Keratinocyte (primary cell): ENCODE measurements around the gene B3GNT4. TPM values are rescaled to one million over a fixed set of nuclear protein-coding genes. Genes with fewer than 3 reads are reported as not detected.

Source experiments
- DNase-seq: peaks from one replicate; pipeline ENCODE4 v3.0.0-alpha.2; 2011; ENCODE audit warnings: low read depth, missing footprints, low spot score
- FAIRE-seq: peaks from 2 replicates; lab custom pipeline; 2011; peaks lifted over from hg19 to GRCh38; lab: Jason Lieb, UNC
- H2AFZ ChIP-seq: 2 replicates; pipeline ENCODE4 v1.6.0; 2012; ENCODE audit warnings: low read length, control low read depth, inconsistent platforms; ENCODE audit not compliant: control insufficient read depth
- H3K27ac ChIP-seq: 2 replicates; pipeline ENCODE4 v1.5.1; 2011; ENCODE audit warnings: low read length; ENCODE audit not compliant: control insufficient read depth, insufficient read depth
- H3K27me3 ChIP-seq: 3 replicates; pipeline ENCODE4 v1.6.0; 2011; ENCODE audit warnings: low read length; ENCODE audit not compliant: control insufficient read depth, insufficient read depth; ENCODE audit errors: extremely low read depth
- H3K36me3 ChIP-seq, 2 experiments: 2 replicates in 1 of 2; 3 replicates in 1 of 2; pipeline ENCODE4 v1.5.1; 2011; ENCODE audit warnings: low read length in 2 of 2, mild to moderate bottlenecking in 1 of 2; ENCODE audit not compliant: control insufficient read depth in 2 of 2, insufficient read depth in 2 of 2; ENCODE audit errors: extremely low read depth in 1 of 2
- H3K4me1 ChIP-seq: 3 replicates; pipeline ENCODE4 v1.5.1; 2011; ENCODE audit warnings: low read length; ENCODE audit not compliant: control insufficient read depth, insufficient read depth; ENCODE audit errors: extremely low read depth
- H3K4me2 ChIP-seq: 3 replicates; pipeline ENCODE4 v1.6.0; 2011; ENCODE audit warnings: low read depth, low read length; ENCODE audit not compliant: control insufficient read depth, insufficient read depth; ENCODE audit errors: extremely low read depth
- H3K4me3 ChIP-seq, 3 experiments: fragments of 200-600 bp in 1 of 3; sonication (generic) in 1 of 3; 2 replicates in 2 of 3; 3 replicates in 1 of 3; pipeline ENCODE4 v1.5.1; 2011 to 2016; ENCODE audit warnings: low read length in 3 of 3, mild to moderate bottlenecking in 3 of 3, control low read depth in 2 of 3, inconsistent platforms in 1 of 3, low read depth in 1 of 3, mixed read lengths in 1 of 3, mixed run types in 1 of 3, moderate library complexity in 1 of 3; ENCODE audit not compliant: control insufficient read depth in 2 of 3, insufficient read depth in 2 of 3; ENCODE audit errors: extremely low read depth in 1 of 3
- H3K79me2 ChIP-seq: 2 replicates; pipeline ENCODE4 v1.6.0; 2012; ENCODE audit warnings: low read length; ENCODE audit not compliant: control insufficient read depth, insufficient read depth
- H3K9ac ChIP-seq: 3 replicates; pipeline ENCODE4 v1.6.0; 2011; ENCODE audit warnings: low read length; ENCODE audit not compliant: control insufficient read depth, insufficient read depth; ENCODE audit errors: extremely low read depth
- H3K9me1 ChIP-seq: 3 replicates; pipeline ENCODE4 v1.6.0; 2011; ENCODE audit warnings: low read length; ENCODE audit not compliant: control insufficient read depth, insufficient read depth; ENCODE audit errors: extremely low read depth
- H3K9me3 ChIP-seq: 2 replicates; pipeline ENCODE4 v1.5.1; 2012; ENCODE audit warnings: low read depth, low read length; ENCODE audit not compliant: control insufficient read depth
- H4K20me1 ChIP-seq: 3 replicates; pipeline ENCODE4 v1.6.0; 2011; ENCODE audit warnings: low read length; ENCODE audit not compliant: control insufficient read depth, insufficient read depth; ENCODE audit errors: extremely low read depth
- EZH2 ChIP-seq: IDR thresholded peaks from one replicate; pipeline ENCODE4 v1.6.1; 2012; ENCODE audit warnings: inconsistent platforms, mild to moderate bottlenecking, low read length, moderate library complexity
- dilution Hi-C: fragments of 300-500 bp; cut with MboI; formaldehyde crosslinking; loops from one replicate; pipeline ENCODE4 v1.7.0; 2020; ENCODE audit warnings: low sequenced_read_pairs; ENCODE audit not compliant: extremely low pct_ligation_motif_present
- polyA plus RNA-seq, 5 experiments: library from polyadenylated mRNA; depleted of rRNA in 3 of 5; stranded (reverse) in 3 of 5; stranded (forward) in 1 of 5; unstranded in 1 of 5; fragments of >200 nt; gene quantifications; 1 replicate in 1 of 5; 2 replicates in 3 of 5; 3 replicates in 1 of 5; pipeline versions ENCODE4 v1.2.1 to v1.2.3, GENCODE V29; 2011 to 2012; ENCODE audit warnings: missing spikeins in 2 of 5, low read depth in 1 of 5, low replicate concordance in 1 of 5
- TF ChIP-seq, protein P1 (sequence below), 3 experiments: IDR thresholded peaks in 1 of 3; conservative IDR thresholded peaks in 1 of 3; optimal IDR thresholded peaks in 1 of 3; 2 replicates in 2 of 3; 3 replicates in 1 of 3; pipeline versions ENCODE3 to v1.5.1; 2011; ENCODE audit warnings: low read length in 3 of 3, mild to moderate bottlenecking in 3 of 3, moderate library complexity in 2 of 3, control low read depth in 1 of 3, inconsistent platforms in 1 of 3; ENCODE audit not compliant: insufficient read depth in 2 of 3; ENCODE audit errors: extremely low read depth in 1 of 3

The B3GNT4 gene
- polyA plus RNA-seq, 1 donor (not counting 4 experiments of a cell fraction or from before 2014, with no cell fraction given) = 1.7 TPM

GRCh38 chr12:122167356-122167925 is 36.1 kb upstream of the B3GNT4 start:
- H3K9me1 ChIP-seq = no peaks in the 10 kb centered on the region
- TF ChIP-seq, protein P1, sequence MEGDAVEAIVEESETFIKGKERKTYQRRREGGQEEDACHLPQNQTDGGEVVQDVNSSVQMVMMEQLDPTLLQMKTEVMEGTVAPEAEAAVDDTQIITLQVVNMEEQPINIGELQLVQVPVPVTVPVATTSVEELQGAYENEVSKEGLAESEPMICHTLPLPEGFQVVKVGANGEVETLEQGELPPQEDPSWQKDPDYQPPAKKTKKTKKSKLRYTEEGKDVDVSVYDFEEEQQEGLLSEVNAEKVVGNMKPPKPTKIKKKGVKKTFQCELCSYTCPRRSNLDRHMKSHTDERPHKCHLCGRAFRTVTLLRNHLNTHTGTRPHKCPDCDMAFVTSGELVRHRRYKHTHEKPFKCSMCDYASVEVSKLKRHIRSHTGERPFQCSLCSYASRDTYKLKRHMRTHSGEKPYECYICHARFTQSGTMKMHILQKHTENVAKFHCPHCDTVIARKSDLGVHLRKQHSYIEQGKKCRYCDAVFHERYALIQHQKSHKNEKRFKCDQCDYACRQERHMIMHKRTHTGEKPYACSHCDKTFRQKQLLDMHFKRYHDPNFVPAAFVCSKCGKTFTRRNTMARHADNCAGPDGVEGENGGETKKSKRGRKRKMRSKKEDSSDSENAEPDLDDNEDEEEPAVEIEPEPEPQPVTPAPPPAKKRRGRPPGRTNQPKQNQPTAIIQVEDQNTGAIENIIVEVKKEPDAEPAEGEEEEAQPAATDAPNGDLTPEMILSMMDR (optimal IDR thresholded peaks at IDR 0.05 in 1 of 3, IDR thresholded peaks at IDR 0.05 in 1 of 3, conservative IDR thresholded peaks at IDR 0.05 in 1 of 3; ENCODE audit: extremely low read depth in 1 of 3, insufficient read depth in 2 of 3, low read length in 3 of 3) = no peak
- no peak for TF ChIP-seq EZH2
- H3K4me3 ChIP-seq = no peak overlapping the region
- dilution Hi-C loops = no loop called here
- H3K4me1 ChIP-seq = no peaks in the 10 kb centered on the region
- H3K9ac ChIP-seq = no peak overlapping the region
- DNase-seq (no peak), FAIRE-seq (no peak)
- H3K36me3 ChIP-seq = no peaks in the 10 kb centered on the region
- no peak overlapping the region for H2AFZ ChIP-seq
- no peaks in the 10 kb centered on the region for H3K79me2 ChIP-seq
- H4K20me1 ChIP-seq = no peaks in the 10 kb centered on the region
- H3K4me2 ChIP-seq = no peak overlapping the region
- no peak overlapping the region for H3K27ac ChIP-seq
- H3K9me3 ChIP-seq = no peaks in the 10 kb centered on the region
- H3K27me3 ChIP-seq = peaks cover 2% of the 10 kb centered on the region

GRCh38 chr12:122168492-122168891 is 35.0 kb upstream of the B3GNT4 start:
- no peaks in the 10 kb centered on the region for H3K9me1 ChIP-seq
- no peaks in the 10 kb centered on the region for H4K20me1 ChIP-seq
- no peak overlapping the region for H3K4me3 ChIP-seq
- no peak overlapping the region for H3K4me2 ChIP-seq
- no peaks in the 10 kb centered on the region for H3K4me1 ChIP-seq
- no peaks in the 10 kb centered on the region for H3K9me3 ChIP-seq
- H2AFZ ChIP-seq = no peak overlapping the region
- H3K9ac ChIP-seq = no peak overlapping the region
- dilution Hi-C loops = no loop called here
- H3K79me2 ChIP-seq = no peaks in the 10 kb centered on the region
- no peaks in the 10 kb centered on the region for H3K36me3 ChIP-seq
- TF ChIP-seq EZH2 = no peak
- TF ChIP-seq, protein P1 (optimal IDR thresholded peaks at IDR 0.05 in 1 of 3, IDR thresholded peaks at IDR 0.05 in 1 of 3, conservative IDR thresholded peaks at IDR 0.05 in 1 of 3; ENCODE audit: extremely low read depth in 1 of 3, insufficient read depth in 2 of 3, low read length in 3 of 3) = no peak
- DNase-seq = no peak
- H3K27ac ChIP-seq = no peak overlapping the region
- no peak for FAIRE-seq
- peaks cover 8% of the 10 kb centered on the region for H3K27me3 ChIP-seq
